Panc1 (cell line): ENCODE results near the gene ZCCHC8. TPM values are rescaled to one million over a fixed set of nuclear protein-coding genes. Genes with fewer than 3 reads are reported as not detected.

Experiments
- ATAC-seq: fragments of 200-7000 bp; cut with Tn5 transposase; 2 replicates; pipeline ENCODE4 v1.9.1; 2020; ENCODE audit warnings: mild to moderate bottlenecking, moderate library complexity
- BruUV-seq: library from RNA; stranded (reverse); fragments of 400-500 nt; replicated peaks from 2 replicates; lab custom pipeline; 2021; lab: Mats Ljungman, UMichigan
- CTCF ChIA-PET: fragments of 300-600 bp; sonication (Branson Sonifier 250); formaldehyde crosslinking; loops from one replicate; lab custom pipeline; 2022; ENCODE audit warnings: antibody characterized with exemption; lab: Charles Lee
- POLR2A ChIA-PET: fragments of 300-600 bp; sonication (Branson Sonifier 250); formaldehyde crosslinking; loops from one replicate; lab custom pipeline; 2022; ENCODE audit warnings: antibody characterized with exemption; lab: Charles Lee
- DNase-seq: peaks from one replicate; pipeline ENCODE4 v3.0.0-alpha.2; 2010; ENCODE audit warnings: low read depth, low spot score
- H3K27ac ChIP-seq: 2 replicates; pipeline ENCODE4 v1.5.1; 2011; ENCODE audit warnings: mild to moderate bottlenecking, low read length, inconsistent platforms
- H3K27me3 ChIP-seq: fragments of 200-500 bp; sonication (Bioruptor generic); 2 replicates; pipeline ENCODE4 v1.6.0; 2014; ENCODE audit warnings: low read length, inconsistent platforms; ENCODE audit not compliant: control insufficient read depth, insufficient read depth
- H3K36me3 ChIP-seq: fragments of 200-500 bp; sonication (Bioruptor generic); 2 replicates; pipeline ENCODE4 v1.5.1; 2014; ENCODE audit warnings: inconsistent platforms, mild to moderate bottlenecking, low read length, moderate library complexity; ENCODE audit not compliant: control insufficient read depth, insufficient read depth
- H3K4me1 ChIP-seq: 2 replicates; pipeline ENCODE4 v1.5.1; 2011; ENCODE audit warnings: inconsistent platforms, mild to moderate bottlenecking, low read length, moderate library complexity; ENCODE audit not compliant: control insufficient read depth, insufficient read depth
- H3K4me3 ChIP-seq, 2 experiments: 2 replicates each; pipeline ENCODE4 v1.5.1; 2011 to 2012; ENCODE audit warnings: low read depth in 2 of 2, low read length in 2 of 2, mild to moderate bottlenecking in 2 of 2, inconsistent platforms in 1 of 2, moderate library complexity in 1 of 2
- H3K9me3 ChIP-seq: fragments of 200-500 bp; sonication (Bioruptor generic); 2 replicates; pipeline ENCODE4 v1.5.1; 2014; ENCODE audit warnings: low read depth, mild to moderate bottlenecking, inconsistent platforms, low read length, moderate library complexity; ENCODE audit not compliant: control insufficient read depth, insufficient read depth
- CTCF ChIP-seq: fragments of 450-650 bp; IDR thresholded peaks from 2 replicates; pipeline ENCODE4 v1.5.1; 2017; ENCODE audit warnings: mild to moderate bottlenecking
- POLR2AphosphoS5 ChIP-seq: IDR thresholded peaks from 2 replicates; pipeline ENCODE4 v1.6.1; 2012; ENCODE audit warnings: mild to moderate bottlenecking, low read depth, low read length, moderate library complexity
- REST ChIP-seq, 2 experiments: IDR thresholded peaks; 2 replicates each; pipeline ENCODE4 v1.6.1; 2011 to 2012; ENCODE audit warnings: low read depth in 2 of 2, control low read depth in 1 of 2, low read length in 1 of 2, mild to moderate bottlenecking in 1 of 2, moderate library complexity in 1 of 2; ENCODE audit not compliant: insufficient read depth in 1 of 2
- SIN3A ChIP-seq: IDR thresholded peaks from 2 replicates; pipeline ENCODE4 v1.6.1; 2012; ENCODE audit warnings: low read depth, mild to moderate bottlenecking, low read length, moderate library complexity, borderline replicate concordance; ENCODE audit not compliant: insufficient read depth
- TCF7L2 ChIP-seq: IDR thresholded peaks from 2 replicates; pipeline ENCODE4 v1.6.1; 2011; ENCODE audit warnings: mild to moderate bottlenecking, low read depth, low read length, inconsistent platforms
- in situ Hi-C: cut with HindIII; loops from 2 replicates; pipeline ENCODE4 v1.10.0; 2016; ENCODE audit warnings: low sequenced_read_pairs, low pct_unique_long_range_greater_than_20kb
- intact Hi-C: fragments of 100-400 bp; cut with micrococcal nuclease; formaldehyde crosslinking; loops from one replicate; pipeline ENCODE4 v1.10.0; 2022; ENCODE audit not compliant: unreplicated experiment
- total RNA-seq: library from RNA; stranded (reverse); gene quantifications from one replicate; pipeline ENCODE4 v1.2.1, GENCODE V29; 2021; ENCODE audit not compliant: unreplicated experiment

ZCCHC8 gene
- total RNA-seq, 1 experiment from 2014 or later, result 32.5 TPM

GRCh38 chr12:122528582-122528981, 27.9 kb upstream of the ZCCHC8 start:
- ChIA-PET CTCF (no interaction called here), POLR2A (no interaction called here)
- Histone ChIP-seq H3K27me3 (no peaks in the 10 kb centered on the region), H3K4me3 (peak overlapping the region; percentile 93 to 100), H3K36me3 (peaks cover 28% of the 10 kb centered on the region), H3K4me1 (peaks cover 9% of the 10 kb centered on the region), H3K27ac (peak overlapping the region; percentile 95; the same call in 1 of the 2 replicates), H3K9me3 (no peaks in the 10 kb centered on the region)
- intact Hi-C loops (no loop called here), in situ Hi-C loops (no loop called here)
- ATAC-seq, result no peak
- no TSS peak for BruUV-seq
- no peak for TF ChIP-seq REST (IDR thresholded peaks at IDR 0.05; ENCODE audit: insufficient read depth in 1 of 2, low read depth in 2 of 2, low read length in 1 of 2)
- no peak for TF ChIP-seq CTCF
- TF ChIP-seq POLR2AphosphoS5, result no peak
- no peak for TF ChIP-seq SIN3A
- no peak for TF ChIP-seq TCF7L2
- DNase-seq, result no peak

- ChIA-PET POLR2A (interaction anchor here (0.6 to 1.0 kb wide), 2 partner anchors 127 to 128 kb away, joined by 6 to 12 read pairs; no protein-coding TSS in a partner anchor), CTCF (interaction anchor here (0.5 kb wide), 1 partner anchor 109 kb away, joined by 5 read pairs; no protein-coding TSS in a partner anchor)
- H3K36me3 ChIP-seq, result peaks cover 32% of the 10 kb centered on the region
- no peaks in the 10 kb centered on the region for H3K9me3 ChIP-seq
- TSS peak; percentile 93 for BruUV-seq
- intact Hi-C loops, result no loop called here
- no peaks in the 10 kb centered on the region for H3K27me3 ChIP-seq
- ATAC-seq, result peak; percentile 33
- H3K27ac ChIP-seq, result peak overlapping the region; percentile 95
- H3K4me3 ChIP-seq, result peak overlapping the region; percentile 93 to 100
- in situ Hi-C loops, result no loop called here
- TF ChIP-seq TCF7L2, result no peak
- TF ChIP-seq POLR2AphosphoS5, result no peak
- TF ChIP-seq CTCF, result no peak
- no peak for TF ChIP-seq REST (IDR thresholded peaks at IDR 0.05; ENCODE audit: insufficient read depth in 1 of 2, low read depth in 2 of 2, low read length in 1 of 2)
- no peak for TF ChIP-seq SIN3A
- no peak for DNase-seq
- peaks cover 15% of the 10 kb centered on the region for H3K4me1 ChIP-seq
Observed at GRCh38 chr12:122527478-122527944, 26.8 kb upstream of the ZCCHC8 start.
